Duodenal mucosa (tissue), 2 donors: ENCODE results near the gene CERS1.

Experiments
- H3K27ac ChIP-seq: one replicate; pipeline ENCODE4 v1.7.0; 2013; ENCODE audit warnings: low read depth, low read length
- H3K27me3 ChIP-seq, 2 donors: one replicate each; pipeline ENCODE4 v1.7.0; 2013; ENCODE audit warnings: low read length in 2 of 2, control low read depth in 1 of 2; ENCODE audit not compliant: insufficient read depth in 2 of 2, control insufficient read depth in 1 of 2
- H3K36me3 ChIP-seq, 2 donors: one replicate each; pipeline ENCODE4 v1.7.0; 2013; ENCODE audit warnings: low read length in 2 of 2, control low read depth in 1 of 2; ENCODE audit not compliant: insufficient read depth in 2 of 2, control insufficient read depth in 1 of 2
- H3K4me1 ChIP-seq, 2 donors: one replicate each; pipeline ENCODE4 v1.7.0; 2013; ENCODE audit warnings: low read length in 2 of 2, control low read depth in 1 of 2; ENCODE audit not compliant: insufficient read depth in 2 of 2, control insufficient read depth in 1 of 2
- H3K4me3 ChIP-seq, 2 donors: one replicate each; pipeline ENCODE4 v1.7.0; 2013; ENCODE audit warnings: low read length in 2 of 2, low read depth in 1 of 2
- H3K9ac ChIP-seq, 2 donors: one replicate each; pipeline ENCODE4 v1.7.0; 2013; ENCODE audit warnings: low read length in 2 of 2, low read depth in 1 of 2
- H3K9me3 ChIP-seq, 2 donors: one replicate each; pipeline ENCODE4 v1.7.0; 2013; ENCODE audit warnings: low read length in 2 of 2, control low read depth in 1 of 2; ENCODE audit not compliant: control insufficient read depth in 1 of 2

CERS1 gene

DNA sequence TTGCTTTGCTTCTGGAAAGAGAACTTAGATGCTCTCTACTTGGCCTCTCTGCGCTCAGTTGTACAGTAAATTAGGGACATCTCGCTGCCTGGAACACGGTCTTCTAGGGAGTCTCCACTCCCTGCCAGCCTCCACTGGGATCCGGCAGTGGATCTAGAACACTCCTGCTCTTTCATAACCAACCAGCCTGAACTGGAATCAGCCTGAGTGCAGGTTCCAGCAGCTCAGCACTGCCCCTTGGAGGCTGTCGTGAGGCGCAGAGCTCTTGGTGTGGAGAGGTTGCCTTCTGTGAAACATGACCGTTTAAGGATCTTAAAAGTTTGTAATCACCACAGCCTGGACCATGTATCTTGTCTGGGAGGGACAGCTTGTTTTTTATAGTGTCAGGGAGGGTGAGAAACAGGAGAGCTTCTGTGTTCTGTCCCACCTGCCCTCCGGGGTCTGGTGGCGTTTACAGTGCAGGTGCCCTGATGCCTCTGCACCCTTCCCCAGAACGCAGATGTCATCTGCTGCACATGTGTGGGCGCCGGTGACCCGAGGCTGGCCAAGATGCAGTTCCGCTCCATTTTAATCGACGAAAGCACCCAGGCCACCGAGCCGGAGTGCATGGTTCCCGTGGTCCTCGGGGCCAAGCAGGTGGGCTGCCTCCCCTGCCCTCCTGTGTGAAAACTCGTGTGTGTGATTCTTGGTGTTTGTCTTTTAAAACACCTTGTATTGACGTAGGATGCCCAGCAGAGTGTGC lies 39.4 kb downstream of the CERS1 start:
- peaks cover 0 to 5% of the 10 kb centered on the region in 2 donors for H3K4me1 ChIP-seq
- H3K4me3 ChIP-seq, result no peak overlapping the region
- H3K9me3 ChIP-seq, result no peaks in the 10 kb centered on the region
- no peaks in the 10 kb centered on the region for H3K27me3 ChIP-seq
- H3K36me3 ChIP-seq, result peaks cover 84 to 99% of the 10 kb centered on the region in 2 donors
- H3K27ac ChIP-seq, result no peak overlapping the region
- no peak overlapping the region for H3K9ac ChIP-seq

DNA sequence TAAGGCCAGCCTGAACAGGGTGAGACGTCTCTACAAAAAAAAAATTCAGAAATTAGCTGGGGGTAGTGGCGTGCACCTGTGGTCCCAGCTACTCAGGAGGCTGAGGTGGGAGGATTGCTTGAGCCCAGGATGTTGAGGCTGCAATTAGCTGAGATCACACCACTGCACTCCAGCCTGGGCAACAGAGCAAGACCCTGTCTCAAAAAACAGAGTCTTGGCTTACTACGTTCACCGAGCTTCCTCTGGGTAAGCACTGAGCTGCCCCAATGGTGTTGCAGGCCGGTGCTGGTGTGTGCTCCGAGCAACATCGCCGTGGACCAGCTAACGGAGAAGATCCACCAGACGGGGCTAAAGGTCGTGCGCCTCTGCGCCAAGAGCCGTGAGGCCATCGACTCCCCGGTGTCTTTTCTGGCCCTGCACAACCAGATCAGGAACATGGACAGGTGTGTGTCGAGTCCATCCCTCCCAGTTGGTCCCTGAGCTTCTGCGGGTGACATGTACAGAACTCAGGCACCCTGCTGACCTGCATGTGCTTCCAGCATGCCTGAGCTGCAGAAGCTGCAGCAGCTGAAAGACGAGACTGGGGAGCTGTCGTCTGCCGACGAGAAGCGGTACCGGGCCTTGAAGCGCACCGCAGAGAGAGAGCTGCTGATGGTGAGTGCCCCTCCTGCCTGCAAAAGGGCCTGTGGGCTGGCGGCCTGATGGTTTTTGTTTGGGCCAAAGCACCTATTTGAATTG lies 40.1 kb downstream of the CERS1 start:
- no peak overlapping the region for H3K27ac ChIP-seq

DNA sequence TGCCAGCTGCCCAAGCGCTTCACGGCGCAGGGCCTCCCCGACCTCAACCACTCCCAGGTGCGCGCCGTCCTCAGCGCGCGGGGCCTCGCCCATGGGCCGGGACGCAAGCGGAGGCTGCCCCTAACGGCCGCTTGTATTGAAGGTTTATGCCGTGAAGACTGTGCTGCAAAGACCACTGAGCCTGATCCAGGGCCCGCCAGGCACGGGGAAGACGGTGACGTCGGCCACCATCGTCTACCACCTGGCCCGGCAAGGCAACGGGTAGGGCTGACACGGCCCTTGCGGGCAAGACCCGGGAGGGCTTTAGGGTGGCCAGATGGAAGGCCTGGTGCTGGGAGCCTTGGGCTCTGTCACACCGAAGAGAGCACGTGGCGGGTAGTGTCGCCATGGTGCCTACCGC lies 41.0 kb downstream of the CERS1 start:
- no peaks in the 10 kb centered on the region for H3K27me3 ChIP-seq

More for the DNA sequence above, 40.1 kb downstream of the CERS1 start:
- Histone ChIP-seq H3K9me3 (no peaks in the 10 kb centered on the region), H3K36me3 (peaks cover 80 to 99% of the 10 kb centered on the region in 2 donors), H3K9ac (no peak overlapping the region), H3K4me1 (no peaks in the 10 kb centered on the region), H3K27me3 (no peaks in the 10 kb centered on the region), H3K4me3 (no peak overlapping the region)

DNA sequence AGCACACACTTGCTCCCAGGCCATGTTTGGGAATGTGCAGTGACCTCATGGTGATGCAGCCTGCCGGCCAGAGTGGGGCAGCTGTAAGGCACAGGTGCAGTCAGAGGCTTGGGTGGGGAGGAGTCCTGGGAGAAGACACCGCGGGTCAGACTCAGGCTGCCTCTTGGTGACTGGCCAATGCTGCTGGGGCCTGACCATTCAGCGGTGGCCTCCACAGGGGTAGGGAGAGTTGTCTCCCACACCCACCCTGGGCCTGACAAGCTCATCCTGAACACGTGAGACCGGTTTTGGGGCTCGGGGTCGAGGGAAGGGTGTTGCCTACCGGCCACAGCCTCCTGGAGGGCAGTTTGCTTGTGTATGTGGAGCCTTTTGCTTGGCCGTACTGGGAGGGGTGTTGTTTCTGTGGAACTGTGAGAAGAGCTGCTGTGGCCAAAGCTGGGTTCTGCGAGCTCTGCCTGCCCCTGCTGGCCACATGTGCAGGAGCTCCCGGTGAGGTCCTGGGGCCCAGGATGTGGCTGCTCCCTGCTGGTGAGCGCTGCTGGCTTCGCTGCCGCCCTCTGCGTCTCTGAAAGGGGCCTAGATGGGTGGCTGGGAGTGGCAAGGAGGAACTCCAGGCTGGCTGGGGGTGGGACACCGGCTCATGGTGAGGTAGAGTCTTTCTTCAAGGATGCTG lies 42.1 kb downstream of the CERS1 start:
- H3K36me3 ChIP-seq, result peaks cover 74 to 97% of the 10 kb centered on the region in 2 donors
- H3K4me1 ChIP-seq, result peaks cover 8 to 15% of the 10 kb centered on the region in 2 donors
- H3K9me3 ChIP-seq, result no peaks in the 10 kb centered on the region
- no peaks in the 10 kb centered on the region for H3K27me3 ChIP-seq
- no peak overlapping the region for H3K4me3 ChIP-seq
- no peak overlapping the region for H3K9ac ChIP-seq
- H3K27ac ChIP-seq, result no peak overlapping the region

More for the DNA sequence above, 41.0 kb downstream of the CERS1 start:
- Histone ChIP-seq H3K4me3 (no peak overlapping the region), H3K36me3 (peaks cover 77 to 99% of the 10 kb centered on the region in 2 donors), H3K4me1 (peaks cover 0 to 5% of the 10 kb centered on the region in 2 donors), H3K9ac (no peak overlapping the region), H3K27ac (no peak overlapping the region), H3K9me3 (no peaks in the 10 kb centered on the region)

DNA sequence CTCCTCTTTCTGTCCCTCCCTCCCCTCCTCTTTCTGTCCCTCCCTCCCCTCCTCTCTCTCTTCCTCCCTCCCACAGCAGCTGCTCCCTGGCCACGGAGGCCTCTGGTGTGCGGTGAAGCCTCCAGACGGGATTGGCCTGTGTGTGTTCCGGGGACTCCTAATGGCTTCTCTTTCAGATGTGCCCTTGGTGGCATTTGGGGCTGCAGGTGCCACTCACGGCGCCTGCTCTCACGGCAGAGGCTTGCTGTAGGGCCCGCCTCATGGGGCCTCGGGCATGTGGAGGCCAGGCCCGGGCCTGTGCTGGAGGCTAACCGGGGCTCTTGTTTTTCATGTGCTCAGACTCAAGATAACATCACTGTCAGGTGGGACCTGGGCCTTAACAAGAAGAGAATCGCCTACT lies 43.3 kb downstream of the CERS1 start:
- H3K4me1 ChIP-seq, result peaks cover 16 to 28% of the 10 kb centered on the region in 2 donors
- no peaks in the 10 kb centered on the region for H3K9me3 ChIP-seq
- H3K4me3 ChIP-seq, result no peak overlapping the region
- no peak overlapping the region for H3K27ac ChIP-seq
- H3K36me3 ChIP-seq, result peaks cover 71 to 97% of the 10 kb centered on the region in 2 donors
- no peaks in the 10 kb centered on the region for H3K27me3 ChIP-seq
- H3K9ac ChIP-seq, result no peak overlapping the region

DNA sequence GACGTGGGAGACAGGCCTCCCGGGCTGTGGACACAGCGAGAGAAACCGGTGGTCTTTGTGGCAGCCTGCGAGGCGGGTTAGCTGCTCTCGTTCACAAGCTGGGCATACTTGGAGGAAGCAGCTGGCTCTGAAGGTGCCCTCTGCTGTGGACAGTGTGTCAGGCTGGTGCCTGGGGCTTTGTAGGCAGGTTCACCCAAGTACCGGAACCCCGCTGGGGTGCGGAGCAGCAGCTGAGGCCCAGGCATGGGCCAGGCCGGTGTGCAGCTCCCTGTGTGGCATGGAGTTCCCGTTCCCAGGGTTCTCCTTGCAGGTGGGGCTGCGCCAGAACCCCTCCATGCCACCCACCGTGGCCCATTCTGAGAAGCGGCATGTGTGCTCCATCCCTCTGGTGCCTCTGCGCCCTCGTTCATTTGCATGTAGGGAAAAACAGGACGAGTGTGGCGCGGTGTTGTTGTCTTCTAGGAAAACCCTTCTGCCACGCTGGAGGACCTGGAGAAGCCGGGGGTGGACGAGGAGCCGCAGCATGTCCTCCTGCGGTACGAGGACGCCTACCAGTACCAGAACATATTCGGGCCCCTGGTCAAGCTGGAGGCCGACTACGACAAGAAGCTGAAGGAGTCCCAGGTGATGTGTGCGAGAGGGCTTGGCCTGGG lies 44.2 kb downstream of the CERS1 start:
- peaks cover 24 to 36% of the 10 kb centered on the region in 2 donors for H3K4me1 ChIP-seq
- H3K27ac ChIP-seq, result no peak overlapping the region
- H3K27me3 ChIP-seq, result no peaks in the 10 kb centered on the region
- H3K36me3 ChIP-seq, result peaks cover 71 to 90% of the 10 kb centered on the region in 2 donors
- no peaks in the 10 kb centered on the region for H3K9me3 ChIP-seq
- no peak overlapping the region for H3K4me3 ChIP-seq
- no peak overlapping the region for H3K9ac ChIP-seq

DNA sequence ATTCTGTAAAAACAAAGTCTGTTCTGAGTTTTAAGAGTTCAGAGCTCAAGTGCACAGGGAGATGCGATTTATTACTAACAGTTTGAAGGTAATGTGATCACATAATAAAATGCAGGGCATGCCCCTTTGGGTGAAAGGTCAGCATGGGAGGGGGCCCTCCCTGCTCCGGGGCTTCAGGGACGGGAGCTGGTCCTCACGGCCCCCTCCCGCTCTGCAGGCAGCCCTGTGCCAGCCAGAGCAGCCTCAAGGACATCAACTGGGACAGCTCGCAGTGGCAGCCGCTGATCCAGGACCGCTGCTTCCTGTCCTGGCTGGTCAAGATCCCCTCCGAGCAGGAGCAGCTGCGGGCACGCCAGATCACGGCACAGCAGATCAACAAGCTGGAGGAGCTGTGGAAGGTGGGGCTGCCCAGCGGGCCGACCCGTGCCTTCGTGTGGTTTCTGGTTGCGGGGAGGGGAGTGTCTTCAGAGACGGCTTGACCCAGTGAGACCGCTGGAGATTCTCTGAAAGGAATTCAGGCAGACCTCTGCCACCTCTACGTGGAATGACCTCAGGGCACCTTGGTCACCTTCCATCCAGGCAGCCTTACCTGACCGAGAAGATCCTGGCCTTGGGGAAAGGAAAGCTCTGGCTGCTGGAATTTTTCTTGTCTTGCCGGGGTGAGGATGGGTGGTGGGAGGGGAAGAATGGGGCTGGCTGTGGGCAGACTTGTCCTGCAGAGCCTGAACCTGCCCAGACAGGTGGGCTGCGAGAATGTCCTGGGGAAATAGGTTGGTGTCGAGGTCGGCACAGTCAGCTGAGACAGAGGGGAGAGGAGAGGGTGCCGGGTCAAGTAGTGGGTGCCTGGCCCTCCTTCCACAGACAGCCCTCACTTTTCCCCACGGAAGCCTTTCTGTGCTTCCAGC lies 45.2 kb downstream of the CERS1 start:
- H3K4me3 ChIP-seq, result no peak overlapping the region
- no peaks in the 10 kb centered on the region for H3K9me3 ChIP-seq
- H3K4me1 ChIP-seq, result peaks cover 24 to 37% of the 10 kb centered on the region in 2 donors
- no peak overlapping the region for H3K9ac ChIP-seq
- no peaks in the 10 kb centered on the region for H3K27me3 ChIP-seq
- no peak overlapping the region for H3K27ac ChIP-seq
- peaks cover 61 to 86% of the 10 kb centered on the region in 2 donors for H3K36me3 ChIP-seq

GRCh38 chr19:18849838-18850400 lies 46.0 kb downstream of the CERS1 start:
- Histone ChIP-seq H3K9ac (no peak overlapping the region), H3K4me1 (peaks cover 24 to 40% of the 10 kb centered on the region in 2 donors), H3K4me3 (no peak overlapping the region), H3K9me3 (no peaks in the 10 kb centered on the region), H3K27me3 (no peaks in the 10 kb centered on the region), H3K36me3 (peaks cover 54 to 84% of the 10 kb centered on the region in 2 donors), H3K27ac (no peak overlapping the region)
